SK-N-SH (cell line): ENCODE data around the gene FBXL22.

Experiments
- CTCF ChIP-seq: fragments of 200-600 bp; sonication (generic); IDR thresholded peaks from 2 replicates; pipeline ENCODE4 v1.6.1; 2017; ENCODE audit warnings: antibody characterized with exemption, mild to moderate bottlenecking, moderate library complexity
- GABPA ChIP-seq: IDR thresholded peaks from 2 replicates; pipeline ENCODE4 v1.4.0; 2012; ENCODE audit warnings: low read depth, mild to moderate bottlenecking
- NFIC ChIP-seq: IDR thresholded peaks from 2 replicates; pipeline ENCODE4 v1.4.0; 2012; ENCODE audit warnings: borderline replicate concordance

- TF ChIP-seq CTCF (no peak), GABPA (no peak), NFIC (no peak)
These were observed 31.1 kb downstream of the FBXL22 start for GRCh38 chr15:63628123-63628822.
